Measurements from ENCODE around the gene TSPAN3.
A peak's percentile ranks its signal among the peaks of the same experiment; 100 is the strongest.

TSPAN3 gene

DNA sequence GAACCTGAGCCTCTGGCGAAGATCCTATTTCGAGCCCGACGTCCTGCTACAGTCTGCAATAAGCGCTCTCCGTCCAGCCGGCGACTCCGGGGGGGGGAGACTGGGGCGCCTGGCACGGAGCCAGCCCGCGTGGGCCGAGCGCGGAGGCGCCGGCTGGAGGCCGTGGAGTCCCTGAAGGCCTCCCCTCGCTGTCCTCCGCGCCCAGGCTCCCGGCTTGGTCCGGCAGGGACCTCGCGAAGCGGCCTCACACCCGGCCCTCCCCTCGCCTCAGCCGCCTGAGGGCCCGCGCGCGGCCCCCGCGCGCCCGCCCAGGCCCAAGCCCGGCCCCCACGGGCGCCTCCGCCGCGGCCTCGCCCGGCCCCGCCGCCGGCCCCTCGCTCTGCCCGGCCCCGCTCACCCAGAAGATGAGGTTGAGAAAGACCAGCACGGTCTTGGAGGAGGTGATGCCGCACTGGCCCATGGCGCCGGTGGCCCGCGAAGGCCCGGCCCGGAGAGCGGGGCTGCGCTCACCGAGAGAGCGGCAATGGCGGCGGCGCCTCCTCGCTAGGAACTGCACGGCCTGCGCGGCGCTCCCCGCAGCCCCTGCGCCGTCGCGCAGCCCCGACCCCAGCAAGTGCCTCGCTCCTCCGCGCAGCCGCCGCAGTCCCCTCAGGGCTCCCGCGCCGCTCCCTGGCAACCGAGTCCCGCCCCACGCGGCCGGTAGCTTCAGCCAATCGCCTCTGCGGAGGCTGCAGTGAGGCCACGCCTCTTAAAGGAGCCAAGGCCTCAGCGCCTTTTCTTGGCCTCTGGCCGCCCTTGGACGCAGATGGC is at the start of gene TSPAN3:
TSPAN3 (minus strand) TSS at position 615 of the 810 bp plus-strand sequence; CDS start at position 460, 155 bp downstream.
- TF ChIP-seq, protein P1, sequence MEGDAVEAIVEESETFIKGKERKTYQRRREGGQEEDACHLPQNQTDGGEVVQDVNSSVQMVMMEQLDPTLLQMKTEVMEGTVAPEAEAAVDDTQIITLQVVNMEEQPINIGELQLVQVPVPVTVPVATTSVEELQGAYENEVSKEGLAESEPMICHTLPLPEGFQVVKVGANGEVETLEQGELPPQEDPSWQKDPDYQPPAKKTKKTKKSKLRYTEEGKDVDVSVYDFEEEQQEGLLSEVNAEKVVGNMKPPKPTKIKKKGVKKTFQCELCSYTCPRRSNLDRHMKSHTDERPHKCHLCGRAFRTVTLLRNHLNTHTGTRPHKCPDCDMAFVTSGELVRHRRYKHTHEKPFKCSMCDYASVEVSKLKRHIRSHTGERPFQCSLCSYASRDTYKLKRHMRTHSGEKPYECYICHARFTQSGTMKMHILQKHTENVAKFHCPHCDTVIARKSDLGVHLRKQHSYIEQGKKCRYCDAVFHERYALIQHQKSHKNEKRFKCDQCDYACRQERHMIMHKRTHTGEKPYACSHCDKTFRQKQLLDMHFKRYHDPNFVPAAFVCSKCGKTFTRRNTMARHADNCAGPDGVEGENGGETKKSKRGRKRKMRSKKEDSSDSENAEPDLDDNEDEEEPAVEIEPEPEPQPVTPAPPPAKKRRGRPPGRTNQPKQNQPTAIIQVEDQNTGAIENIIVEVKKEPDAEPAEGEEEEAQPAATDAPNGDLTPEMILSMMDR (IDR thresholded peaks at IDR 0.05; ENCODE audit: low read depth, low read length) = no peak
- H3K4me3 ChIP-seq (ENCODE audit: low read depth, low read length) = peak within 1 kb of the TSS; percentile 79

DNA sequence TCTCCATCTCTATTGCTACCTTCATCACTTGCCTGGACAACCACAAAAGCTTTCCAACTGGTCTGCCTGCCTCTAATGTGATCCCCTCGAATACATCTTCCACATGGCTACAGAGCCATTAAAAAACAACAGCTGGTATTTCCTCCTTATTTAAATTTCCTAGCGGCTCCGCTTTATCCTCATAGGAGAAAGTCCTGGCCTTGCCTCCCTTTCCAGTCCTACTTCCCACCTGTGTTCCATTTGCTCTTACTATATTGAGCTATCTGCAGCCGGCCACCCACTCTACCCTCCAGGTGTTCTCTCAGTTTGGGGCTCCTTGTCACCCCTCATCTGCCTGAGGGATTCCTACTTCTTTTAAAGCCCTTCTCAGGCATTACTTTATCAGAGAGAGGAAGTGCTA is 49.7 kb upstream of the TSPAN3 start:
- TF ChIP-seq, protein P1 (IDR thresholded peaks at IDR 0.05; ENCODE audit: low read depth, low read length) = no peak
- H3K4me3 ChIP-seq (ENCODE audit: low read depth, low read length) = no peak overlapping the region

DNA sequence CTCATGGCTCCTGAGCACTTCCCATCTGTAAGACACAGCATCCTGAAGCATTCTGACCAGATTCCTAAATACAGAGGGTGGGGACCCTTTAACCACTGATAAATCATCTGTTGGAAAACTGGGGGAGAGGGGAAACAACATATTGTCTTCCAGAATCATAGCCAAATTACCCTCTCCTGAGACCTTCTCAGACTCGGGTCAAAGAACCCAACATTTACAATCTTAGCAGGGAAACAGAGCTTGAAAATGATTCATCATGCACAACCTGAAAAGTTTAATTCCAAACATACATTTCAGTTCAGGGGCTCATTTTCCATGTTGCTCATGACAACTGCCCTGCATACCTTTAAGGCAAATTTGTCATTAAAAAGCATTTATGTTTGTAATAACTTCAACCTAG is 48.5 kb upstream of the TSPAN3 start:
- no peak overlapping the region for H3K4me3 ChIP-seq (ENCODE audit: low read depth, low read length)
- TF ChIP-seq, protein P1 (IDR thresholded peaks at IDR 0.05; ENCODE audit: low read depth, low read length) = no peak

DNA sequence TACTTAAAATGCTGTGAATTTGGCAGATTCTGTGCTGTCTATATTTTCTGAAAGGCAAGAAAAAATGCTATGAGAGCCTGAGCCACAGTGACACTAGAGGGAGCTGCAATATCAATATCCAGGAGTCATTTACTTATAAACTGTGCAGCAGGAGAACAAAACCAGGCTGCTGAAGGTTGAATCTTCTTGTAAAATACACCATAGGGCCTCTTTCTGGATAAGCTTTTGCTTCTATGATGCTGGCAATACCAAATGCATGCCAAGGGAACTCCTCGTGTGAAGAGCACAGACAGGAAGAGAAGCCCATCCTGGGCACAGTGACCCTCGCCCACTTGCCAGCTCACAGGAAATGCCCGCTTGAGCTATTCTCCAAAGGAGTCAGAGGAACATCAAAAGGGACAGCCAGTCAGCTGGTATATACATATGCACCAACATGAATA is 48.0 kb upstream of the TSPAN3 start:
- TF ChIP-seq, protein P1 (IDR thresholded peaks at IDR 0.05; ENCODE audit: low read depth, low read length) = peak; percentile 64
- H3K4me3 ChIP-seq (ENCODE audit: low read depth, low read length) = no peak overlapping the region

DNA sequence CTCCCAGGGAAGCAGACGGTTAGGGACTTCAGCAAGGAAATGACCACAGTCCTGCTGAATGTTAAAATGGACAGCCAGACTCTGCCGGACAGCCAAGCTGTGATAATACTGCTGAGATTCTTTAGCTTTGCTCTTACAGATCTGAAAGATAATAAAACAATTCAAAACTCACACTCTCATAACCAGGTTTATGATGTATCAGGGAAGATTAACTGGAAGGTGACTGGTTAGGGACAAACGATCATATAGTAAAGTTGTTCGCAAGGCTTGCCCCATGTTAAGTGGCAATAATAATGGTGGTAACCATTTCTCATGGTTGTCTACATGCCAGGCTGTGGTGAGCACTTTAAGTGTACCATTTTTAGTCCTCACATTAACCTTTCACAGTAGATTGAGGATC is 44.3 kb upstream of the TSPAN3 start:
- H3K4me3 ChIP-seq (ENCODE audit: low read depth, low read length) = no peak overlapping the region
- TF ChIP-seq, protein P1 (IDR thresholded peaks at IDR 0.05; ENCODE audit: low read depth, low read length) = no peak

DNA sequence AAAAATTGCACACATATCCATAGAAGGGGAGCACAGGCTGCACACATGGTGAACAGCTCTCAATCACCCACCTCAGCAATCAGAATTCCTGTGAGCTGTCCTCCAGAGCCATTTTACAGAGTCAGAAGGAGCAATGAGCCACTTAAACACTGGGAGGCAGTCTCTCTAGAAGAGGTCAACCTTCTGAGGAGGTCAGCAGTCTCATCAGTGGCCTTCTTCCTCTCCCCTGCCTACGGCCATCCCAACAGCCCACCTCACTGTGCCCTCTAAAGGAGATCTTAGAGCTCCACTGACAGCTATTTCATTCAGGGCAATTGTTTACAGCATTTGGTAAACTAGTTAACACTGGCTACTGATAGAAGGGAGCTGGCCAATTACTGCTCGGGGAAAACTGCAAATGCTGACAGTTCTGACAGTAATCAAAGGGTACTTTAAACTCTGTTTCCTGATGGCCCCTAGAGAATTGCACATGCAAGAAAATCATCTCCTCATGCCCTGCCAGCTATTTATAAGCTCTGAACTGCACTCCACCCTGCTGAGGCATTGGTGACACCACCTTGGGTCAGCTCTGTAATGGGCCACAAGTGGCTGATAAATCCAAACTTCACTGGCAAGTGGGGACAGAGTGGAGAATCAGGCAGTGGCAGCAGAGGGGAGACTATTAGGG is 42.1 kb upstream of the TSPAN3 start:
- TF ChIP-seq, protein P1 (IDR thresholded peaks at IDR 0.05; ENCODE audit: low read depth, low read length) = no peak
- no peak overlapping the region for H3K4me3 ChIP-seq (ENCODE audit: low read depth, low read length)

DNA sequence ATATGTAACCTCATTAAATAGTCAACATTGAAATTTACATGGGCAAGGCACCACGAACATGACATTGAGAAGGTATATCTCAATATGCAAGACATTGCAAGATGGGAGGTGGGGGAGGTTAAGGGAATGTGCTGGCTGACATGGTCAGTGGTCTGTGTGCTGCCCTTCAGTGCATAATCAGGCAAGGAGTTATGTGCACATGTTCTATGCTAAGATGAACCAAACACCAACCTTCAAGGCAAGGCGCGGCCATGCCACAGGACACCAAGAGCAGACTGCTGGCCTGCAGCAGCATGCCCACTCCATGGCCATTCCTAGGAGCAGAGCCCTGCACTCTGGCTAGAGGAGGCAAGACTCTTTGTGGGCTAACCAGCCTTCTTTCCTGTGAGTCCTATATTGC is 40.9 kb upstream of the TSPAN3 start:
- H3K4me3 ChIP-seq (ENCODE audit: low read depth, low read length) = no peak overlapping the region
- TF ChIP-seq, protein P1 (IDR thresholded peaks at IDR 0.05; ENCODE audit: low read depth, low read length) = no peak

All from WI38 (cell line).